WTC11 (cell line): Measurements from ENCODE around the gene MOGAT1. TPM values are rescaled to one million over a fixed set of nuclear protein-coding genes. Genes with fewer than 3 reads are reported as not detected.

Experiments used
- ATAC-seq: fragments of 200-7000 bp; cut with Tn5 transposase; 2 replicates; pipeline ENCODE4 v1.10.0; 2021; ENCODE audit warnings: mild to moderate bottlenecking, moderate library complexity
- CTCF ChIA-PET: fragments of 300-600 bp; sonication (Branson Sonifier 250); formaldehyde crosslinking; loops from one replicate; lab custom pipeline; 2021; ENCODE audit warnings: antibody characterized with exemption; lab: Charles Lee
- POLR2A ChIA-PET: fragments of 350-600 bp; sonication (Branson Sonifier 250); formaldehyde crosslinking; loops from one replicate; lab custom pipeline; 2021; ENCODE audit warnings: antibody characterized with exemption; lab: Charles Lee
- DNase-seq: peaks from one replicate; pipeline ENCODE4 v3.0.0; 2021; ENCODE audit warnings: low spot score
- H3K27ac Mint-ChIP-seq: 2 replicates; pipeline ENCODE4 v1.8.0; 2021; ENCODE audit warnings: mixed read lengths
- H3K27me3 Mint-ChIP-seq: 2 replicates; pipeline ENCODE4 v1.8.0; 2021; ENCODE audit warnings: low read depth, mild to moderate bottlenecking, moderate library complexity, mixed read lengths
- H3K36me3 Mint-ChIP-seq: 2 replicates; pipeline ENCODE4 v1.8.0; 2021; ENCODE audit warnings: mixed read lengths
- H3K4me1 Mint-ChIP-seq: 2 replicates; pipeline ENCODE4 v1.8.0; 2022; ENCODE audit warnings: mixed read lengths
- H3K4me3 Mint-ChIP-seq: 2 replicates; pipeline ENCODE4 v1.8.0; 2021; ENCODE audit warnings: mild to moderate bottlenecking, moderate library complexity, mixed read lengths
- H3K9me3 Mint-ChIP-seq: 2 replicates; pipeline ENCODE4 v1.8.0; 2021; ENCODE audit warnings: mixed read lengths
- EMX1 ChIP-seq: fragments of 250-450 bp; sonication (Bioruptor Pico); IDR thresholded peaks from 2 replicates; pipeline ENCODE4 v1.8.0; 2021; ENCODE audit warnings: mild to moderate bottlenecking
- ESRRA ChIP-seq: sonication (generic); formaldehyde crosslinking; IDR thresholded peaks from 2 replicates; pipeline ENCODE4 v1.8.1; 2022; ENCODE audit warnings: mild to moderate bottlenecking, missing genetic modification reagents, borderline replicate concordance
- FOXK1 ChIP-seq: sonication (generic); formaldehyde crosslinking; IDR thresholded peaks from 2 replicates; pipeline ENCODE4 v1.8.0; 2022; ENCODE audit warnings: mild to moderate bottlenecking, moderate library complexity, missing genetic modification reagents
- FOXP1 ChIP-seq: sonication (generic); formaldehyde crosslinking; IDR thresholded peaks from 2 replicates; pipeline ENCODE4 v1.8.0; 2022; ENCODE audit warnings: missing genetic modification reagents, mild to moderate bottlenecking, moderate library complexity, borderline replicate concordance
- GABPB1 ChIP-seq: sonication (generic); formaldehyde crosslinking; IDR thresholded peaks from 2 replicates; pipeline ENCODE4 v1.8.1; 2023; ENCODE audit warnings: mild to moderate bottlenecking, missing genetic modification reagents
- GTF2I ChIP-seq: fragments of 250-450 bp; sonication (Bioruptor Pico); conservative IDR thresholded peaks from 2 replicates; pipeline ENCODE4 v1.4.0; 2021; ENCODE audit warnings: mild to moderate bottlenecking
- IRF2 ChIP-seq: sonication (generic); formaldehyde crosslinking; IDR thresholded peaks from 2 replicates; pipeline ENCODE4 v1.8.0; 2022; ENCODE audit warnings: low read depth, missing genetic modification reagents, borderline replicate concordance
- JUN ChIP-seq: sonication (generic); formaldehyde crosslinking; IDR thresholded peaks from 2 replicates; pipeline ENCODE4 v1.8.0; 2023; ENCODE audit warnings: mild to moderate bottlenecking, missing genetic modification reagents
- KAT7 ChIP-seq: sonication (generic); formaldehyde crosslinking; IDR thresholded peaks from 2 replicates; pipeline ENCODE4 v1.8.1; 2023; ENCODE audit warnings: missing genetic modification reagents, mild to moderate bottlenecking, borderline replicate concordance
- NFATC4 ChIP-seq: fragments of 250-450 bp; sonication (Bioruptor Pico); IDR thresholded peaks from 2 replicates; pipeline ENCODE4 v1.9.0; 2021; ENCODE audit warnings: mild to moderate bottlenecking
- PRDM15 ChIP-seq: sonication (generic); formaldehyde crosslinking; IDR thresholded peaks from 2 replicates; pipeline ENCODE4 v1.8.0; 2022; ENCODE audit warnings: missing genetic modification reagents
- RORB ChIP-seq: fragments of 250-450 bp; sonication (Bioruptor Pico); IDR thresholded peaks from 2 replicates; pipeline ENCODE4 v1.9.0; 2021; ENCODE audit warnings: mild to moderate bottlenecking
- SMAD3 ChIP-seq: sonication (generic); formaldehyde crosslinking; IDR thresholded peaks from 2 replicates; pipeline ENCODE4 v1.8.0; 2022; ENCODE audit warnings: missing genetic modification reagents, mild to moderate bottlenecking, borderline replicate concordance
- SOX15 ChIP-seq: fragments of 250-450 bp; sonication (Bioruptor Pico); IDR thresholded peaks from 2 replicates; pipeline ENCODE4 v1.9.0; 2021; ENCODE audit warnings: mild to moderate bottlenecking
- SP1 ChIP-seq: sonication (generic); formaldehyde crosslinking; conservative IDR thresholded peaks from 2 replicates; pipeline ENCODE4 v1.8.1; 2022; ENCODE audit warnings: missing genetic modification reagents
- TEAD1 ChIP-seq: sonication (generic); formaldehyde crosslinking; IDR thresholded peaks from 2 replicates; pipeline ENCODE4 v1.8.0; 2022; ENCODE audit warnings: mild to moderate bottlenecking, missing genetic modification reagents
- USF1 ChIP-seq: sonication (generic); formaldehyde crosslinking; IDR thresholded peaks from 2 replicates; pipeline ENCODE4 v1.8.0; 2022; ENCODE audit warnings: mild to moderate bottlenecking, missing genetic modification reagents
- USF2 ChIP-seq: sonication (generic); formaldehyde crosslinking; IDR thresholded peaks from 2 replicates; pipeline ENCODE4 v1.8.1; 2023; ENCODE audit warnings: mild to moderate bottlenecking, missing genetic modification reagents, moderate library complexity
- ZBTB21 ChIP-seq: sonication (generic); formaldehyde crosslinking; IDR thresholded peaks from 2 replicates; pipeline ENCODE4 v1.8.1; 2023; ENCODE audit warnings: mild to moderate bottlenecking, missing genetic modification reagents, borderline replicate concordance
- total RNA-seq: library from RNA; stranded (reverse); gene quantifications from 3 replicates; pipeline ENCODE4 v1.2.3, GENCODE V29; 2021
- TF ChIP-seq, protein P1 (sequence below): fragments of 250-450 bp; sonication (Bioruptor Pico); IDR thresholded peaks from 2 replicates; pipeline ENCODE4 v1.9.0; 2021; ENCODE audit warnings: mild to moderate bottlenecking
- TF ChIP-seq, protein P2 (sequence below): fragments of 250-450 bp; sonication (Bioruptor Pico); IDR thresholded peaks from 2 replicates; pipeline ENCODE4 v1.8.0; 2021; ENCODE audit warnings: mild to moderate bottlenecking
- TF ChIP-seq, protein P3 (sequence below): sonication (generic); formaldehyde crosslinking; conservative IDR thresholded peaks from 2 replicates; pipeline ENCODE4 v1.8.1; 2023; ENCODE audit warnings: mild to moderate bottlenecking, low read depth, missing genetic modification reagents, moderate library complexity
- TF ChIP-seq, protein P4 (sequence below): sonication (generic); formaldehyde crosslinking; IDR thresholded peaks from 2 replicates; pipeline ENCODE4 v1.8.1; 2022; ENCODE audit warnings: low read depth, missing genetic modification reagents, borderline replicate concordance

Gene MOGAT1
- total RNA-seq, 1 experiment from 2014 or later = 0.72 TPM

DNA sequence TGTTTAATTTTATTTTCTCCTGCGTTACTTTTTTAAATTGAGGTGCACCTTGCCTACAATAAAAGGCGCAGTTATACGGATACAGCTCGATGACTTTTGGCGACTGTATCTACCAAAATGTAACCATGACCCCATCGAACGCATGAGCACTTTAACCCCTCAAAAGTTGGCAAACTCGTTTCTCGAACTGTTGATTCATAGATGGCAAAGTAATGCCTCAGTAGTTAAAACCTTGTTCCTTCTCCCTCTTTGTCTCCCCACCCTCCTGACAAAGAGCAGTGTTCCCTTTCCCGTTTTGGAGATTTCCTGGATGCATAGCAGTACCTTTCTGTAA lies 577 bp downstream of the MOGAT1 start:
- no peaks in the 10 kb centered on the region for H3K36me3 Mint-ChIP-seq
- no peak overlapping the region for H3K27ac Mint-ChIP-seq
- ChIA-PET POLR2A (no interaction called here), CTCF (interaction anchor here (1.0 to 1.9 kb wide), 8 partner anchors 10 to 231 kb away, joined by 3 to 9 read pairs (median 4); no protein-coding TSS in a partner anchor)
- peak overlapping the region; percentile 74 for H3K4me3 Mint-ChIP-seq
- no peaks in the 10 kb centered on the region for H3K9me3 Mint-ChIP-seq
- TF ChIP-seq USF1 (CRISPR knock-in tag) (no peak), GTF2I (CRISPR knock-in tag) (no peak), KAT7 (CRISPR knock-in tag) (no peak), SP1 (CRISPR knock-in tag) (no peak), JUN (CRISPR knock-in tag) (no peak), EMX1 (CRISPR knock-in tag) (no peak), IRF2 (CRISPR knock-in tag) (no peak), GABPB1 (CRISPR knock-in tag) (no peak), FOXK1 (CRISPR knock-in tag) (no peak), SMAD3 (CRISPR knock-in tag) (no peak), NFATC4 (CRISPR knock-in tag) (no peak), SOX15 (CRISPR knock-in tag) (no peak), ZBTB21 (no peak), RORB (no peak)
- TF ChIP-seq, protein P1, sequence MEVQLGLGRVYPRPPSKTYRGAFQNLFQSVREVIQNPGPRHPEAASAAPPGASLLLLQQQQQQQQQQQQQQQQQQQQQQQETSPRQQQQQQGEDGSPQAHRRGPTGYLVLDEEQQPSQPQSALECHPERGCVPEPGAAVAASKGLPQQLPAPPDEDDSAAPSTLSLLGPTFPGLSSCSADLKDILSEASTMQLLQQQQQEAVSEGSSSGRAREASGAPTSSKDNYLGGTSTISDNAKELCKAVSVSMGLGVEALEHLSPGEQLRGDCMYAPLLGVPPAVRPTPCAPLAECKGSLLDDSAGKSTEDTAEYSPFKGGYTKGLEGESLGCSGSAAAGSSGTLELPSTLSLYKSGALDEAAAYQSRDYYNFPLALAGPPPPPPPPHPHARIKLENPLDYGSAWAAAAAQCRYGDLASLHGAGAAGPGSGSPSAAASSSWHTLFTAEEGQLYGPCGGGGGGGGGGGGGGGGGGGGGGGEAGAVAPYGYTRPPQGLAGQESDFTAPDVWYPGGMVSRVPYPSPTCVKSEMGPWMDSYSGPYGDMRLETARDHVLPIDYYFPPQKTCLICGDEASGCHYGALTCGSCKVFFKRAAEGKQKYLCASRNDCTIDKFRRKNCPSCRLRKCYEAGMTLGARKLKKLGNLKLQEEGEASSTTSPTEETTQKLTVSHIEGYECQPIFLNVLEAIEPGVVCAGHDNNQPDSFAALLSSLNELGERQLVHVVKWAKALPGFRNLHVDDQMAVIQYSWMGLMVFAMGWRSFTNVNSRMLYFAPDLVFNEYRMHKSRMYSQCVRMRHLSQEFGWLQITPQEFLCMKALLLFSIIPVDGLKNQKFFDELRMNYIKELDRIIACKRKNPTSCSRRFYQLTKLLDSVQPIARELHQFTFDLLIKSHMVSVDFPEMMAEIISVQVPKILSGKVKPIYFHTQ (CRISPR knock-in tag) = no peak
- TF ChIP-seq, protein P2, sequence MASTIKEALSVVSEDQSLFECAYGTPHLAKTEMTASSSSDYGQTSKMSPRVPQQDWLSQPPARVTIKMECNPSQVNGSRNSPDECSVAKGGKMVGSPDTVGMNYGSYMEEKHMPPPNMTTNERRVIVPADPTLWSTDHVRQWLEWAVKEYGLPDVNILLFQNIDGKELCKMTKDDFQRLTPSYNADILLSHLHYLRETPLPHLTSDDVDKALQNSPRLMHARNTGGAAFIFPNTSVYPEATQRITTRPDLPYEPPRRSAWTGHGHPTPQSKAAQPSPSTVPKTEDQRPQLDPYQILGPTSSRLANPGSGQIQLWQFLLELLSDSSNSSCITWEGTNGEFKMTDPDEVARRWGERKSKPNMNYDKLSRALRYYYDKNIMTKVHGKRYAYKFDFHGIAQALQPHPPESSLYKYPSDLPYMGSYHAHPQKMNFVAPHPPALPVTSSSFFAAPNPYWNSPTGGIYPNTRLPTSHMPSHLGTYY (CRISPR knock-in tag) = no peak
- TF ChIP-seq, protein P3, sequence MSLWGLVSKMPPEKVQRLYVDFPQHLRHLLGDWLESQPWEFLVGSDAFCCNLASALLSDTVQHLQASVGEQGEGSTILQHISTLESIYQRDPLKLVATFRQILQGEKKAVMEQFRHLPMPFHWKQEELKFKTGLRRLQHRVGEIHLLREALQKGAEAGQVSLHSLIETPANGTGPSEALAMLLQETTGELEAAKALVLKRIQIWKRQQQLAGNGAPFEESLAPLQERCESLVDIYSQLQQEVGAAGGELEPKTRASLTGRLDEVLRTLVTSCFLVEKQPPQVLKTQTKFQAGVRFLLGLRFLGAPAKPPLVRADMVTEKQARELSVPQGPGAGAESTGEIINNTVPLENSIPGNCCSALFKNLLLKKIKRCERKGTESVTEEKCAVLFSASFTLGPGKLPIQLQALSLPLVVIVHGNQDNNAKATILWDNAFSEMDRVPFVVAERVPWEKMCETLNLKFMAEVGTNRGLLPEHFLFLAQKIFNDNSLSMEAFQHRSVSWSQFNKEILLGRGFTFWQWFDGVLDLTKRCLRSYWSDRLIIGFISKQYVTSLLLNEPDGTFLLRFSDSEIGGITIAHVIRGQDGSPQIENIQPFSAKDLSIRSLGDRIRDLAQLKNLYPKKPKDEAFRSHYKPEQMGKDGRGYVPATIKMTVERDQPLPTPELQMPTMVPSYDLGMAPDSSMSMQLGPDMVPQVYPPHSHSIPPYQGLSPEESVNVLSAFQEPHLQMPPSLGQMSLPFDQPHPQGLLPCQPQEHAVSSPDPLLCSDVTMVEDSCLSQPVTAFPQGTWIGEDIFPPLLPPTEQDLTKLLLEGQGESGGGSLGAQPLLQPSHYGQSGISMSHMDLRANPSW (CRISPR knock-in tag) = no peak
- ATAC-seq (no peak), DNase-seq (no peak)
- H3K4me1 Mint-ChIP-seq = peaks cover 13% of the 10 kb centered on the region
- peaks cover 58% of the 10 kb centered on the region for H3K27me3 Mint-ChIP-seq

- no peak for DNase-seq
- H3K4me3 Mint-ChIP-seq = peak overlapping the region; percentile 31; the same call in 1 of the 2 replicates
- no peak for ATAC-seq
- POLR2A ChIA-PET = no interaction called here
- CTCF ChIA-PET = interaction anchor here (0.9 kb wide), 1 partner anchor 17 kb away, joined by 4 read pairs; no protein-coding TSS in a partner anchor
- H3K27me3 Mint-ChIP-seq = peaks cover 51% of the 10 kb centered on the region
- no peaks in the 10 kb centered on the region for H3K9me3 Mint-ChIP-seq
- H3K4me1 Mint-ChIP-seq = peaks cover 13% of the 10 kb centered on the region
- H3K27ac Mint-ChIP-seq = no peak overlapping the region
- H3K36me3 Mint-ChIP-seq = no peaks in the 10 kb centered on the region
- TF ChIP-seq IRF2 (CRISPR knock-in tag) (no peak), PRDM15 (CRISPR knock-in tag) (no peak), TEAD1 (CRISPR knock-in tag) (no peak), USF2 (no peak), ESRRA (no peak), FOXP1 (CRISPR knock-in tag) (no peak)
- TF ChIP-seq, protein P4, sequence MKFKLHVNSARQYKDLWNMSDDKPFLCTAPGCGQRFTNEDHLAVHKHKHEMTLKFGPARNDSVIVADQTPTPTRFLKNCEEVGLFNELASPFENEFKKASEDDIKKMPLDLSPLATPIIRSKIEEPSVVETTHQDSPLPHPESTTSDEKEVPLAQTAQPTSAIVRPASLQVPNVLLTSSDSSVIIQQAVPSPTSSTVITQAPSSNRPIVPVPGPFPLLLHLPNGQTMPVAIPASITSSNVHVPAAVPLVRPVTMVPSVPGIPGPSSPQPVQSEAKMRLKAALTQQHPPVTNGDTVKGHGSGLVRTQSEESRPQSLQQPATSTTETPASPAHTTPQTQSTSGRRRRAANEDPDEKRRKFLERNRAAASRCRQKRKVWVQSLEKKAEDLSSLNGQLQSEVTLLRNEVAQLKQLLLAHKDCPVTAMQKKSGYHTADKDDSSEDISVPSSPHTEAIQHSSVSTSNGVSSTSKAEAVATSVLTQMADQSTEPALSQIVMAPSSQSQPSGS (CRISPR knock-in tag) = no peak
Measured at GRCh38 chr2:222673273-222673672, 1.8 kb downstream of the MOGAT1 start.
